ENCODE measurements around the gene CPLX1.

Gene CPLX1

DNA sequence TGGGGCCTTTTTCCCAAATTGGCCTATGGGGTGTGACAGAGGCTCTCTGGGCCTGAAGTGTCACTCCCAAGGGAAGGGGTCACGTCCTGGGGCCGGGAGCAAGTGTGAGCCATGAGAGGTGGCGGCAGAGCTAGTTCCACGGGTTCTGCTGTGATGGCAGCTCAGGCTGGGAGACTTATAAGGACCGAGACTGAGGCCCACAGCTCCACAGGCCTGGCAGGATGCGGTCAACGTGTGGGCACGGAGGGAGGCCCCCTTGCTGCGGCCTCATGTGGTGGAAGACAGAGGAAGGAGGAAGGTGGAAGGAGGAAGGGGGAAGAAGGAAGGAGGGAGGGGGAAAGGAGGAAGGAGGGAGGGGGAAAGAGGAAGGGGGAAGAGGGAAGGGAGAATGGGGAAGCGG, 7.2 kb upstream of the CPLX1 start:
- no peak for FAIRE-seq
- DNase-seq (ENCODE audit: insufficient read length, low spot score): no peak
- TF ChIP-seq POLR2A (IDR thresholded peaks at IDR 0.05; ENCODE audit: low read depth, low read length): no peak

DNA sequence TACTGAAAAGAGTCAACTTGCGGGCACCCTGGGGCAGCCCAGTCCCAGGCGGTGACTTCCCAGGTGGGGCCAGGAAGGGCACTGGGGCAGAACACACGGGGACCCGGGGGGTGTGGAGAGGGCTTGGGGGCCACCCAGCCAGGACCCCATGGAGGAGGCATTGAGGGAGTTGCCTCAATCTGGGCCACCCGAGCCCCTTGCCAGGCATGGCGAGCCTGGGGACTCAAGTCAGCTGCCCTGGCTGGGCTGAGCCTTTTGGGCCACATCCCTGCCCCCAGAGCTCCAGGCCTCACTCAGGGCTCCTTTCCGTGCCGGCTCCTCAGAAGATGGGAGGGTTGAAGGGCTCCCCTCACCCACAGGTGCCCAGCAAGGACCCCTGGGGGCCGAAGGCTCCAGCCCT, 6.6 kb upstream of the CPLX1 start:
- DNase-seq (ENCODE audit: insufficient read length, low spot score): no peak
- TF ChIP-seq POLR2A (IDR thresholded peaks at IDR 0.05; ENCODE audit: low read depth, low read length): no peak
- FAIRE-seq: no peak

DNA sequence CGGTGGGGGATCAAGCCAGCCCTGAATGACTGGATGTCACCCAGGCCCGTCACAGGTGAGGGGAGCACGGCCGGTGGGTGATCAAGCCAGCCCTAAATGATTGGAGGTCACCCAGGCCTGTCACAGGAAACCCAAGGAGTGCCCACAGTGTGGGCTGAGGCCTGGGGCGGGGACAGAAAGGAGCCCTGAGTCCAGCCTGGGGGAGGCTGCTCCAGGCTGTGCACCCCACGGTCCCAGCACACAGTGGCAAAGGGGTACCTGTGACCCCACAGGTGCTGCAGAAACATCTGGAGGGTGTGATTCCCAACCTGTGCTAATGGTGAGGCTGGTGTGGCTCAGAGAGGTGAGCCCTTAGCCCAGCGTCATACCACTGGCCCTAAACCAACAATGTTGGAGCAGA, 6.2 kb upstream of the CPLX1 start:
- DNase-seq (ENCODE audit: insufficient read length, low spot score): no peak
- TF ChIP-seq POLR2A (IDR thresholded peaks at IDR 0.05; ENCODE audit: low read depth, low read length): no peak
- FAIRE-seq: no peak

DNA sequence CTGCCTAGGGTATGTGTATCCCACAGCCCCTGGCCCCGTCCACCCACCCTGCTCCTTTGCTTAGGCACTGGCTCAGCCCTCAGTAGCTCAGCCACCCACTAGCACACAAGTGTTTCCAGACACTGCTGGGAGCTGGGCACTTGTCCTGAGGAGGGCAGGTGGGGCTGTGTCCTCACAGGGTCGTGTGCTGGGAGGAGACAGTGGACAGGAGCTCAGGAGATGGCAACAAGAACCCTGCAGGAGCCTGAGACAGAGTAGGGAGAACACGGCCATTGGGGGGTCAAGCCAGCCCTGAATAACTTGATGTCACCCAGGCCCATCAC, 5.5 kb upstream of the CPLX1 start:
- TF ChIP-seq POLR2A (IDR thresholded peaks at IDR 0.05; ENCODE audit: low read depth, low read length): no peak
- DNase-seq (ENCODE audit: insufficient read length, low spot score) (no peak), FAIRE-seq (no peak)

DNA sequence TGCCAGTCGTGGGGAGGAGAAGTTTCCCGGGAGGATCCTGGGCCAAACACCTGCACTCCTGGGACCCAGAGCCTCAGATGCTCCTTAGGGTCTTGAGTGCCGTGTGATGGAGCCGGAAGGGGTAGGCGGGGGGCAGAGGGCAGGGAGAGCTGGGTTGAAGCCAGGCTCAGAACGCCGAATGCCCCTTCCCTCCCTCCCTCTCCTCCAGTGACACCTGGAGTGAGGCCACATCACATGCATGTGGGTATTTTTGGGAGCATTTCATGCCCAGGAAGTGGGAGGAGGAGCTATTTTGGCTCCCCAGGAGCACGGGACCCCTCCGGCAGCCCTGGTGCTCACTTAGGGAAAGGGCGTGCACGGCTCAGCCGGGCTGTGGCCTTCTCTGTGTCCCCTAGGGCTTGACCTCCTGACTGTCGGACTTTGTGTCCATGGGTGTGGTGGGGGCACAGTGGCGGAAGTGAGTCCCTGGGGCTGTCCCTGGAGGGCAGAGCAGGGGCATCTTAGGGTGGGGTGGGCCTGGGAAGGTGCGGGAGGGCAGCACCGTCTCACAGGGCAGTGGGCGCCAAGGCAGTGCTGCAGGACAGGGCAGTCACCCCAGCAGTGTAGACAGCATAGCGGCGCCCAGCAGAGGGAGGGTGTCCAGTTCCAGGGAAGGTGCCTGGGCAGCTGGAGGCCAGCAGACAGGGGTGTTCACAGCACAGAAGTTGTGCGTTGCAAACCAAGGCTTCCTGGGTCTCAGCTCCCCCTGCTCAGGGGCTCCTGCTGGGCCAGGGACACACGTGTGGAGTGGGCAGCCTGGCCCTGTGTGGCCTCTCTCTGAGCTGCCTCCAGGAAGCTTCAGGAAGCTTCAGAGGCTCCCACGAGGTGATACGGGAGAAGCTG, 4.9 kb upstream of the CPLX1 start:
- TF ChIP-seq POLR2A (IDR thresholded peaks at IDR 0.05; ENCODE audit: low read depth, low read length): no peak
- FAIRE-seq (no peak), DNase-seq (ENCODE audit: insufficient read length, low spot score) (no peak)

DNA sequence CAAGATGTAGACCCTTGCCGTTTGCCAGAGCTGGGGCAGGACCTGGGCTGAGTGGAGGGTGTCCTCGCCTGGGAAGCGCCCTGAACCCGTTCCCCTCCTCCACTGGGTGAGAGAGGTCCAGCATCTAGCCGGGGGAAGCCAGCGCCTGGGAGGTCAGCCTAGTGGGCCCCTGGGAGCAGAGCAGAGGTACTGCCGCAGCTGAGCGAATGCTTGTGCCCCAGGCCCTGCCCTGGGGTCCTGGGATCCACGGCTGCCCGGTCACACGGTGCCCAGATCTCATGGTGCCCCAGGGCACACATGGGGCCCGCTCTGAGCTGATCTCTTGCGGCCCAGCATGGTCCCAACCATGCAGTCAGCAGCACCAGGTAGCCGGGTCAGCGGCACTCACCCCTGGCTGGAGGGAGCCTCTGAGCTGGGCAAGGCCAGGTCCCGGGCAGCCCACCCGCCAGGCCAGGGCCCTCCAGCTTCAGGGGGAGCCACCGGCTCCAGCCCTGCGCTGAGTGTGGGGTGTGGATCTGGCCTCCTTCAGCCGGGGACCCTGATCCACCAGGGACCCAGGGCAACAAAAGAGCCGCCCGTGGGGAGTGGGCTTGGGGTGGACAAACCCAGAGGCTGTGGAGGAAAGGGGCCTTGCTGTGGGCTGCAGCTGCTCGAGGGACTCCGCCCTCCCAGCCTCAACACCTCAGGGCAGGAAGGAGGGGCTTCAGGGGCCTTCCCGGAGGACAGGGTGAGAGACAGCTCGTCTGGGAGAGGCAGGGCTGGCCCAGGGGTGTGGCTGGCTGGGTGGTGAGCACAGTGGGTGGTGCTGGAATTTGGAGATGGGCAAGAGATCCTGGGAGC, 4.1 kb upstream of the CPLX1 start:
- DNase-seq (ENCODE audit: insufficient read length, low spot score) (no peak), FAIRE-seq (no peak)

DNA sequence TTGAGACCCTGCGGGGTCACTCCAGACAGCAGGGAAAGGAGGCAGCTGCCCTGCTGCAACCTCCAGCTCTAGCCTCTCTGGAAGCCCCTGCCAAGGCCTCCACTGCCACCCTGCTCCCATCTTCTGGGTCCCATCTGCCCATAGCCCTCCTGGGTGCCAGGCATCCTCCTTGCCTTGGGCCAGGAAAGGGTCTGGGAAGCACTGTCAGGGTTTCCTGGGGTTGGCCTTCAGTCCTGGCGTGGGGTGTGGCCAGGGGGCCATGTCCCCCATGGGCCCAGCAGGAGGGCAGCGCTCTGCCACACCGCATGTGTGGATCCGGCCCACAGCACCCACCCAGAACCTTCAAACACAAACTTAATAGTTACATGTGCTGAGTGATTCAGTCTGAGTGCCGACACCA, 3.4 kb upstream of the CPLX1 start:
- FAIRE-seq (no peak), DNase-seq (ENCODE audit: insufficient read length, low spot score) (no peak)
- no peak for TF ChIP-seq POLR2A (IDR thresholded peaks at IDR 0.05; ENCODE audit: low read depth, low read length)

More for the DNA sequence above, 4.1 kb upstream of the CPLX1 start:
- no peak for TF ChIP-seq POLR2A (IDR thresholded peaks at IDR 0.05; ENCODE audit: low read depth, low read length)

DNA sequence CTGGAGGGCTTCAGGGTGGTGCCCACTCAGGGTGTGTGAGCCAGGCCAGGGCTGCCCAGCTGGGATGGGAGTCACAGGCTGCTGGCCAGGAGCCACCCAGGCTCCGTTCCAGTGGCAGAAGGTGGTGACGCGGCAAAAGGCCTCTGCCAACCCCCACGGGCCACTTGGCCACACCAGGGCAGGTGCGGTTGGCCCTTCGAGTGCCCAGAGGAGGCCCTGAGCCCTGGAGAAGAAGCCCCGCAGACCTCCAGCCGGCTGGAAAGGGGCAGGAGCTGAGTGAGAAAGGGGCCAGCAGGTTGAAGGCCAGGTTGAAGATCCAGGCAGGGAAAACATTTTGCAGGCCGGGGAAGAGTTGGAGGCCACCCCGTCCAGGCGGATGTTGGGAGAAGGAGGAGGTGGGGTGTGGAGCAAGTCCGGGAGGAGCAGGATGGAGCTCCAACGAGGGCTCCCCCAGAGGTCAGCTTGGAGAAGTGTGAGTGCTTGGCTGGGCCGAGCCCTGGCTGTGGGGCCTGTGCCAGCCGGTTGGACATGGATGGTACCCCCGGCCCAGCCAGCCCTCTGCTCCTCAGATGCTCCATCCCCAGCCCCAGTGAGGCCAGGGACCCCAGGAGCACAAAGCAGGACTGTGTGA, 2.8 kb upstream of the CPLX1 start:
- TF ChIP-seq POLR2A (IDR thresholded peaks at IDR 0.05; ENCODE audit: low read depth, low read length): no peak

DNA sequence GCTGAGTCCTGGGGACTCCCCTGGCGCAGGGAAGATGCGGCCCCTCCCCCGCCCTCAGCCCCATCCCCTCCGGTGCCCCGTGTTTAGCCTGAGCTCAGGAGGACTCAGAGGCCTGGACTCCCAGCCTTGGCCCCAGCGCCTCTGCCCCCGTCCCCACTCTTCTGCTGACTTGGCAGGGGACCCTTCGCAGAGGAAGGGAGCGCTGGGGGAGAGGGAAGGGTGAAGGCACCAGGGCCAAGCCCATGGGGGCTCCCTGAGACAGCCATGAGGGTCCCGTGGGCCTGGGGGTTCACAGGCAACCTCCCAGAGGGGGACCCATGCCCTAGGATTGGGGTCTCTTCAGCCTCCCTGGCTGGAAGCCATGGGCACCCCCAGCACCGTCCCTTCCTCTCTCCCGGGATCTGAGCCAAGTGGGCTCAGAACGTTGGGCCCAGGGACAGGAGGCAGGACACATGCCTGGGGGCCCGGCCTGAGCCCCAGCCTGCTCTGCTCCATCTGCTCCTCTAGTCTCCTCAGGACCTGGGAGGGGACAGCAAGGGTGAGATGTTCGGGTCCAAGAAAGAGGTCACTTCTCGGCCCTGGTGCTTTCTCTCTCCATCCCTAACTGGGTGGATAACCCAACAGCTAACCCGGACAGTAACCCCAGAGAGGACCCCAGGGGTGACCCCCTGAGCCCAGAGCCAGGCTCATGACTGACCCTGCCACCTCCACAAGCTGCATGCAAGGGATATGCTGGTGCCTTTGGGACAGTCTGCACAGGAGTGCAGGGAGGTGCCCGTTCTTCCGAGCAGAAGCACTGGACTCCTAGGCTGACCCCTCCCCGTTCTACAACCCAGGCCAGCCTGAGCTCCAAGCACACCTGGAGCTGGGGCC, 1.5 kb upstream of the CPLX1 start:
- TF ChIP-seq POLR2A (IDR thresholded peaks at IDR 0.05; ENCODE audit: low read depth, low read length): no peak
- no peak for FAIRE-seq
- DNase-seq (ENCODE audit: insufficient read length, low spot score): no peak

More for the DNA sequence above, 2.8 kb upstream of the CPLX1 start:
- FAIRE-seq: no peak
- DNase-seq (ENCODE audit: insufficient read length, low spot score): no peak

DNA sequence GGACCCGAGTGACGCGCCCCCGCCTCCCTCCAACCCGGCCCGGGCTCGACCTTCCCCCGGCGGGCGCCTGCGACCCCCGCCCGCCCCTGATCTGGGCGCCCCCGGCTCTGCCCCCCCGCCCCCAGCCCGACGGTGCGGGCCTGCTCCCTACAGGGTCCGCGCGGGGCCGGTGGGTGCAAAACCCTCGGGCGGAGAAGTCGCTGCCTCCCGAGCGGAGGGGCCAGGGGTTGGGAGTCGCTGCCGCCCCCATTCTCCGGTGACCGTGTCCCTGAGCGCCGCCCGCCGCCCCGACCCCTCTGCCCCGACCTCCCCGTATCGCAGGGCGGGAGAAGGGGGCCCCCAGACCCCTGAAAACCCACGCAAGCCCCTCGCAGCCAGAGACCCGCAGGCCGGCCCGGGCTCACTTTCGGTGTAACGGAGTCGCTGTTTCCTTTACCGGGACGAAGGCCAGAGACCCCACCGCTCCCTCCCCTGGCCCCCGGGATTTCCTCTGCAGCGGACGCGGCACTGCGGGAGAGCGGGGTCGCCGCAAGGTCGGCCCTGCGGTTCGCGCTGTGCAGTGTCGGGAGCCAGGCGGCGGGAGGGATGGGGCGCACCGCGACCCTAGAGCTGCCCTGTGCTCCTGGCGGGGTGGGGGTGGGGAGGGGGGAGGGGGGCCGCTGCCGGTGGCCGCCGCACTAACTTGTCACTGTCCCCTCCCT, 729 bp upstream of the CPLX1 start:
- FAIRE-seq (no peak), DNase-seq (ENCODE audit: insufficient read length, low spot score) (no peak)
- no peak for TF ChIP-seq POLR2A (IDR thresholded peaks at IDR 0.05; ENCODE audit: low read depth, low read length)

DNA sequence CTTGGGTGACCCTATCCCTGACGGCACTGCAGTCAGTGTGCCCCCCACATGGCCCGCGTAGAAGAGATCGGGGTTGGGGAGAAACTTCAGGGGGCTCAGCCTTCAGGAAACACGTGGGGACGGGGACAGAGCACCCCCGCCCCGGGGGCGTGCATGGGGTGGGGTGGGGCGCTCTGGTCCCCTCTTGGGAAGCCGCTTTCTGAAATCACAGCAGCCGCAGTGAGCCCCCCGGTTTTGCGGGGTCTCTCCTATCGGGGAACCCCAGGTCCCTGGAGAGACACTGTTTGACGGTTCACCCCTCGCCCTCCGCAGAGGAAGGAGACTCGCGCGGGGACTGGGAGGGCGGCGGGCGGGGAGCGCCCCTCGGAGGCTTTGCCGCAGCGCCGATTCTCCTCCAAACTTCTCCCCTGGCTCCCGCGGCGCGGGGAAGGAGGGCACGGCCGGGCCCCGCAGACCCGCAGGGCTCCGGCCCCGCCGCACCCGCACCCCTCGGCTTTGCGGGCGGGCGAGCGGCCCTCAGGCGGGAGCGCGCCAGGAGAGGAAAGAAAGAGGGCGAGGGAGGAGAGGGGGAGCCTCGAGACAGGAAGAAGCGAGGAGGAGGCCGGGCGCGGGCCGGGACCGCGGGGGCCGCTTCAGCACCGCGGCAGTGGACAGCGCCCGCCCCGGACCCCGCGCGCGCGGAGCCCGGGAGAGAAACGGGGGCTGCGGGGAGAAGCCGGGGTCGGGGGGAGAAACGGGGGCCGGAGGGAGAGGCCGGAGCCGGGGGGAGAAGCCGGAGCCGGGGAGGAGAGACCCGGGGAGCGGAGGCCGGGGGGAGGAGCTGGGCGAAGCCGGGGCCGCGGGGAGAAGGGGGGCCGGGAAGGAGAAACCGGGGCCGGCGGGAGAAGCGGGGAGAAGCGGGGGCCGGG, 612 bp downstream of the CPLX1 start:
- no peak for FAIRE-seq
- DNase-seq (ENCODE audit: insufficient read length, low spot score): no peak
- TF ChIP-seq POLR2A (IDR thresholded peaks at IDR 0.05; ENCODE audit: low read depth, low read length): no peak

DNA sequence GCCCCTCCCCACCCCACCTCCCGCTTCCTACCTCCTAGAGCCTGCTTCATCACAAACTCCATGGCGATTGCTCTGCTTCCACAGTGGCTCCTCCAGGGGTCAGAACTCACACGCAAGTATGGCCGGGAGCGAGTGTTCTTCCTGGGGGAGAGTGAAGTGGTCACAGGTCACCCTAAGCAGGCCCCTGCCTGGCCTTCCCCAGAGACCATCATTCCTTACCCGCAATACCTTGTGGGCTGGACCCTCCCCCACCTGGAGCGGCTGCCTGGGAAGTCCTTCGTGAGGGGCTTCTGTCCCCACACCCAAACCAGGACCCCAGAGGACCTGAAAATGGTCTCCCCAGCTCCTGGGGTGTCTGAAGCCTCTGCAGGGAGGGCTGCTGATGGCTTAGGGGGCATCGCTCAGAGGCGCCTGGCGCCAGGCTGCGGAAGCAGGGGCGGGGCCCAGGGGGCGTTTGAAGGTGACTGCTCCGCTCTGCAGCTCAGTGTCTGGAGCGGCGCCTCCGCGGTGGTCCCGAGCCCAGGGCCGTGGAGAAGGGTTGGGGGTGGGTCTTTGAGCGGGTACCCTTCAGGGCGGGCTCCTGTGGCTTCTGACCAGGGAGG, 1.4 kb downstream of the CPLX1 start:
- FAIRE-seq: no peak
- DNase-seq (ENCODE audit: insufficient read length, low spot score): no peak
- no peak for TF ChIP-seq POLR2A (IDR thresholded peaks at IDR 0.05; ENCODE audit: low read depth, low read length)

Data from H54 (cell line).